Lower lobe of right lung (tissue), 2 donors: Measurements from ENCODE around the gene SPINK14. TPM values are rescaled to one million over a fixed set of nuclear protein-coding genes. Genes with fewer than 3 reads are reported as not detected.

ENCODE experiments used
- ATAC-seq, 2 donors: fragments of 200-7000 bp; cut with Tn5 transposase; one replicate each; pipeline ENCODE4 v1.9.1; 2020 to 2022; ENCODE audit warnings: mild to moderate bottlenecking in 2 of 2, moderate library complexity in 2 of 2
- DNase-seq: peaks from one replicate; pipeline ENCODE4 v3.0.0-alpha.2; 2020
- H3K27ac ChIP-seq: fragments of 200-600 bp; one replicate; pipeline ENCODE4 v1.8.0; 2022
- H3K27me3 ChIP-seq: fragments of 200-600 bp; one replicate; pipeline ENCODE4 v1.8.0; 2022; ENCODE audit warnings: low read depth
- H3K36me3 ChIP-seq: fragments of 200-600 bp; one replicate; pipeline ENCODE4 v1.8.0; 2022; ENCODE audit warnings: mild to moderate bottlenecking
- H3K4me1 ChIP-seq: fragments of 200-600 bp; one replicate; pipeline ENCODE4 v1.8.0; 2022
- H3K4me3 ChIP-seq: fragments of 200-600 bp; one replicate; pipeline ENCODE4 v1.8.0; 2022; ENCODE audit warnings: mild to moderate bottlenecking
- H3K9me3 ChIP-seq: fragments of 200-600 bp; one replicate; pipeline ENCODE4 v1.8.0; 2022
- CTCF ChIP-seq: fragments of 200-600 bp; IDR thresholded peaks from one replicate; pipeline ENCODE4 v1.8.0; 2022; ENCODE audit warnings: antibody characterized with exemption, mild to moderate bottlenecking
- intact Hi-C: fragments of 100-400 bp; cut with DNase I; formaldehyde crosslinking; loops from one replicate; pipeline ENCODE4 v1.11.0; 2022
- total RNA-seq: library from RNA; stranded (reverse); fragmentation: NEBNext Ultra II Directional; extraction: Animal tissue kit (Norgen Biotek cat#: 25700); gene quantifications from one replicate; pipeline ENCODE4 v1.2.1, GENCODE V29; 2021
- donor health status: DM: no; HTN: yes; CAD: no; lungs with severe emphysema.

The SPINK14 gene
- total RNA-seq, 1 donor from 2014 or later = not detected

DNA sequence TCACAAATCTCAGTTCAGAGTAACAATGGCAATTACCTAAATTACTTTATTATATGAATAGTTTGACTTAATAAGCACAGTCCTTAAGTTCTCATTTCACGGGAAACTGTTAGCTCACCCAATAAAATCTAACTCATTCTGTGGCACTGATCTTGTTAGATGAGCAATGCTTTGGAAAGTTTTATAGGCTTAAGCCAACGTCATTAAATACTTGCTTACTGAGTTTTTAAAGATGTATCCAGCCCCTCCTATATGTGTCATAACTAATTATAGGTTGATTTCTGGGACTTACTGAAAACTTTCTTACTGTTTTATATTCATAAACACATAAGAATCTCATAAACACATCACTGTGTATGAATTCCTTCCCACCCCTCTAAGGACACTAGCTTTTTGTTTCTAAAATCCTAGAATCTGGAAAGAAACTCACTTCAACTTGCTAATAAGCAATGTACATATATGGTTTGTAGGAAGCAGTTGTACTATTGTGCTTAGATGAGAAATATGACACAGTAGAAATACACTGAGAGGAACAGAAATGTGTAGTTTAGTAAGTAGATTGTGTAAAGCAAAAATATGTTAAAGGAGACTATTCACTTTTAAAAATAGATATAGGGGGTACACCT, 55.9 kb downstream of the SPINK14 start:
- Histone ChIP-seq H3K4me3 (no peak overlapping the region), H3K36me3 (no peaks in the 10 kb centered on the region), H3K27me3 (no peaks in the 10 kb centered on the region), H3K27ac (no peak overlapping the region), H3K9me3 (no peaks in the 10 kb centered on the region), H3K4me1 (no peaks in the 10 kb centered on the region)
- TF ChIP-seq CTCF = no peak
- ATAC-seq (no peak), DNase-seq (no peak)
- intact Hi-C loops = no loop called here

Other genes starting within 250 kb of the SPINK14 start
- 2.1 TPM for gene SPINK5, start 104.6 kb upstream of the SPINK14 start, total RNA-seq
- gene SPINK6, start 34.5 kb downstream of the SPINK14 start, total RNA-seq = not detected
- not detected for gene MARCOL, start 70.0 kb downstream of the SPINK14 start, total RNA-seq
- gene SPINK13, start 100.2 kb downstream of the SPINK14 start, total RNA-seq = not detected
- gene SPINK7, start 143.9 kb downstream of the SPINK14 start, total RNA-seq = not detected
- not detected for gene SPINK9, start 167.0 kb downstream of the SPINK14 start, total RNA-seq
- gene FBXO38, start 215.4 kb downstream of the SPINK14 start, total RNA-seq = 72.9 TPM